ENCODE measurements around the gene YPEL1. TPM values are rescaled to one million over a fixed set of nuclear protein-coding genes. Genes with fewer than 3 reads are reported as not detected.

The YPEL1 gene
- total and polyA plus RNA-seq, 2 of the 13 experiments (the other 11 are each of a cell fraction or from before 2014, with no cell fraction given), result 0.33 to 2.5 TPM

DNA sequence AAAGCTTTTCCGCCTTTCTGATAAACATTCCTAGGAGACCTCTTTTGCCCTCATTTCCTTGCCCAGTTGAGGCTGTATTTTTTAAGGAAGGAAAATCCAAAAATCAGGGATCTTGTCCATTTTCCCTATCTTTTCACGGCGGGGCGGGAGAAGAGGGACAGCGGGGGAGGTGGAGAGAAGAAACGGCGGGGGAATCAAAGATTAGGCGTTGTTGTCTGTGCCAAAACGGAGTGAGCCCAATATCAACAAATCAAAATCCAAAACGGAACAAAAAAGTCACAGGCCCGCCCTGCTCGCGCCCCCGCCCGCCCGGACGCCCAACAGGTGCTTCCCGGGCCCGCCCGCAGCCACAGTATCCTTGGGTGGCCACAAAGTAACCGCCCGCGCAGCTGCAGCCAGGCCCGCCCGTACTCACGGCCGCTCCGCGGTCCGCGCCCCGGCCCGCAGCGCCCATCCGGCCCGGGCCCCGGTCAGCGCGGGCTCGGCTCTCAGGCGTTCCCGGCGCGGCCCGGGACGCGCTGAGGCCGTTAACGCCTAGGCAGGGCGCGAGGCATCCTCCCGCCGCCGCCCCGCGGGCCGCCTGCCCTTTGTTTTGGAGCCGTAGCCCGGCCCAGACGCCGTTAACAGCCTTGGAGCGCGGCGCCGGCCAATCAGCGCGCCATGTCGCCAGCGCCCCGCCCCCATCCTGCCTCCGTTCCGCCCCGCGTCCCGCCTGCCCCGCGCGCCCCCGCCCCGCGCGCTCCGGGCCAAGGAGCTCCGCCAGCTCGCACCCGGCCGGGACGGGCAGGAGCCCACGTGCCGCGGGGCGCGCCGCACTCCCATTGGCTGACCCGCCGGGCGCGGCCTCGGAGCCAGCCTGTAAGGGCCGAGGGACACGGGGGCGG, at the start of gene YPEL1 (continued):
- TF ChIP-seq, protein P1, sequence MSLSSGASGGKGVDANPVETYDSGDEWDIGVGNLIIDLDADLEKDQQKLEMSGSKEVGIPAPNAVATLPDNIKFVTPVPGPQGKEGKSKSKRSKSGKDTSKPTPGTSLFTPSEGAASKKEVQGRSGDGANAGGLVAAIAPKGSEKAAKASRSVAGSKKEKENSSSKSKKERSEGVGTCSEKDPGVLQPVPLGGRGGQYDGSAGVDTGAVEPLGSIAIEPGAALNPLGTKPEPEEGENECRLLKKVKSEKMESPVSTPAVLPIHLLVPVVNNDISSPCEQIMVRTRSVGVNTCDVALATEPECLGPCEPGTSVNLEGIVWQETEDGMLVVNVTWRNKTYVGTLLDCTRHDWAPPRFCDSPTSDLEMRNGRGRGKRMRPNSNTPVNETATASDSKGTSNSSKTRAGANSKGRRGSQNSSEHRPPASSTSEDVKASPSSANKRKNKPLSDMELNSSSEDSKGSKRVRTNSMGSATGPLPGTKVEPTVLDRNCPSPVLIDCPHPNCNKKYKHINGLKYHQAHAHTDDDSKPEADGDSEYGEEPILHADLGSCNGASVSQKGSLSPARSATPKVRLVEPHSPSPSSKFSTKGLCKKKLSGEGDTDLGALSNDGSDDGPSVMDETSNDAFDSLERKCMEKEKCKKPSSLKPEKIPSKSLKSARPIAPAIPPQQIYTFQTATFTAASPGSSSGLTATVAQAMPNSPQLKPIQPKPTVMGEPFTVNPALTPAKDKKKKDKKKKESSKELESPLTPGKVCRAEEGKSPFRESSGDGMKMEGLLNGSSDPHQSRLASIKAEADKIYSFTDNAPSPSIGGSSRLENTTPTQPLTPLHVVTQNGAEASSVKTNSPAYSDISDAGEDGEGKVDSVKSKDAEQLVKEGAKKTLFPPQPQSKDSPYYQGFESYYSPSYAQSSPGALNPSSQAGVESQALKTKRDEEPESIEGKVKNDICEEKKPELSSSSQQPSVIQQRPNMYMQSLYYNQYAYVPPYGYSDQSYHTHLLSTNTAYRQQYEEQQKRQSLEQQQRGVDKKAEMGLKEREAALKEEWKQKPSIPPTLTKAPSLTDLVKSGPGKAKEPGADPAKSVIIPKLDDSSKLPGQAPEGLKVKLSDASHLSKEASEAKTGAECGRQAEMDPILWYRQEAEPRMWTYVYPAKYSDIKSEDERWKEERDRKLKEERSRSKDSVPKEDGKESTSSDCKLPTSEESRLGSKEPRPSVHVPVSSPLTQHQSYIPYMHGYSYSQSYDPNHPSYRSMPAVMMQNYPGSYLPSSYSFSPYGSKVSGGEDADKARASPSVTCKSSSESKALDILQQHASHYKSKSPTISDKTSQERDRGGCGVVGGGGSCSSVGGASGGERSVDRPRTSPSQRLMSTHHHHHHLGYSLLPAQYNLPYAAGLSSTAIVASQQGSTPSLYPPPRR (CRISPR knock-in tag; IDR thresholded peaks at IDR 0.05; ENCODE audit: borderline replicate concordance), result no peak
- TF ChIP-seq NFATC3 (CRISPR knock-in tag; IDR thresholded peaks at IDR 0.05) (no peak), KDM1A (CRISPR knock-in tag; IDR thresholded peaks at IDR 0.05) (no peak), MIER3 (CRISPR knock-in tag; IDR thresholded peaks at IDR 0.05; ENCODE audit: borderline replicate concordance) (no peak), MBNL3 (CRISPR knock-in tag; conservative IDR thresholded peaks at IDR 0.05) (no peak), FOXO1 (CRISPR knock-in tag; IDR thresholded peaks at IDR 0.05) (no peak), ATM (IDR thresholded peaks at IDR 0.05; ENCODE audit: borderline replicate concordance) (no peak), RAD21 (CRISPR knock-in tag; IDR thresholded peaks at IDR 0.05) (no peak), ZNF713 (CRISPR knock-in tag; IDR thresholded peaks at IDR 0.05) (no peak), ZNF160 (CRISPR knock-in tag; IDR thresholded peaks at IDR 0.05) (peak; percentile 67; the same call in 1 of the 2 replicates), HNRNPL (IDR thresholded peaks at IDR 0.05; ENCODE audit: low read depth, low read length) (no peak), SP140L (CRISPR knock-in tag; IDR thresholded peaks at IDR 0.05; ENCODE audit: borderline replicate concordance) (no peak), ZNF317 (CRISPR knock-in tag; IDR thresholded peaks at IDR 0.05) (no peak), ZNF747 (CRISPR knock-in tag; IDR thresholded peaks at IDR 0.05; ENCODE audit: borderline replicate concordance) (no peak), RCOR2 (CRISPR knock-in tag; IDR thresholded peaks at IDR 0.05) (no peak), CENPT (CRISPR knock-in tag; IDR thresholded peaks at IDR 0.05; ENCODE audit: low read depth) (peak; percentile 95), ZNF75D (CRISPR knock-in tag; IDR thresholded peaks at IDR 0.05; ENCODE audit: borderline replicate concordance) (no peak), TCF7L2 (IDR thresholded peaks at IDR 0.05; ENCODE audit: low read depth, low read length) (no peak)
- TF ChIP-seq, protein P2, sequence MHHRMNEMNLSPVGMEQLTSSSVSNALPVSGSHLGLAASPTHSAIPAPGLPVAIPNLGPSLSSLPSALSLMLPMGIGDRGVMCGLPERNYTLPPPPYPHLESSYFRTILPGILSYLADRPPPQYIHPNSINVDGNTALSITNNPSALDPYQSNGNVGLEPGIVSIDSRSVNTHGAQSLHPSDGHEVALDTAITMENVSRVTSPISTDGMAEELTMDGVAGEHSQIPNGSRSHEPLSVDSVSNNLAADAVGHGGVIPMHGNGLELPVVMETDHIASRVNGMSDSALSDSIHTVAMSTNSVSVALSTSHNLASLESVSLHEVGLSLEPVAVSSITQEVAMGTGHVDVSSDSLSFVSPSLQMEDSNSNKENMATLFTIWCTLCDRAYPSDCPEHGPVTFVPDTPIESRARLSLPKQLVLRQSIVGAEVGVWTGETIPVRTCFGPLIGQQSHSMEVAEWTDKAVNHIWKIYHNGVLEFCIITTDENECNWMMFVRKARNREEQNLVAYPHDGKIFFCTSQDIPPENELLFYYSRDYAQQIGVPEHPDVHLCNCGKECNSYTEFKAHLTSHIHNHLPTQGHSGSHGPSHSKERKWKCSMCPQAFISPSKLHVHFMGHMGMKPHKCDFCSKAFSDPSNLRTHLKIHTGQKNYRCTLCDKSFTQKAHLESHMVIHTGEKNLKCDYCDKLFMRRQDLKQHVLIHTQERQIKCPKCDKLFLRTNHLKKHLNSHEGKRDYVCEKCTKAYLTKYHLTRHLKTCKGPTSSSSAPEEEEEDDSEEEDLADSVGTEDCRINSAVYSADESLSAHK (CRISPR knock-in tag; IDR thresholded peaks at IDR 0.05; ENCODE audit: borderline replicate concordance), result no peak
- TF ChIP-seq, protein P3, sequence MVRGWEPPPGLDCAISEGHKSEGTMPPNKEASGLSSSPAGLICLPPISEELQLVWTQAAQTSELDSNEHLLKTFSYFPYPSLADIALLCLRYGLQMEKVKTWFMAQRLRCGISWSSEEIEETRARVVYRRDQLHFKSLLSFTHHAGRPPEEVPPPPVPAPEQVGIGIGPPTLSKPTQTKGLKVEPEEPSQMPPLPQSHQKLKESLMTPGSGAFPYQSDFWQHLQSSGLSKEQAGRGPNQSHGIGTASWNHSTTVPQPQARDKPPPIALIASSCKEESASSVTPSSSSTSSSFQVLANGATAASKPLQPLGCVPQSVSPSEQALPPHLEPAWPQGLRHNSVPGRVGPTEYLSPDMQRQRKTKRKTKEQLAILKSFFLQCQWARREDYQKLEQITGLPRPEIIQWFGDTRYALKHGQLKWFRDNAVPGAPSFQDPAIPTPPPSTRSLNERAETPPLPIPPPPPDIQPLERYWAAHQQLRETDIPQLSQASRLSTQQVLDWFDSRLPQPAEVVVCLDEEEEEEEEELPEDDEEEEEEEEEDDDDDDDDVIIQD (CRISPR knock-in tag; IDR thresholded peaks at IDR 0.05; ENCODE audit: low read depth), result no peak
- TF ChIP-seq, protein P4, sequence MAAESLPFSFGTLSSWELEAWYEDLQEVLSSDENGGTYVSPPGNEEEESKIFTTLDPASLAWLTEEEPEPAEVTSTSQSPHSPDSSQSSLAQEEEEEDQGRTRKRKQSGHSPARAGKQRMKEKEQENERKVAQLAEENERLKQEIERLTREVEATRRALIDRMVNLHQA (CRISPR knock-in tag; IDR thresholded peaks at IDR 0.05), result no peak

Data from HepG2 (cell line).